Measurements from ENCODE around the gene OR56A3. TPM values are rescaled to one million over a fixed set of nuclear protein-coding genes. Genes with fewer than 3 reads are reported as not detected.

Gene OR56A3
- total RNA-seq, 1 experiment from 2014 or later, result not detected

DNA sequence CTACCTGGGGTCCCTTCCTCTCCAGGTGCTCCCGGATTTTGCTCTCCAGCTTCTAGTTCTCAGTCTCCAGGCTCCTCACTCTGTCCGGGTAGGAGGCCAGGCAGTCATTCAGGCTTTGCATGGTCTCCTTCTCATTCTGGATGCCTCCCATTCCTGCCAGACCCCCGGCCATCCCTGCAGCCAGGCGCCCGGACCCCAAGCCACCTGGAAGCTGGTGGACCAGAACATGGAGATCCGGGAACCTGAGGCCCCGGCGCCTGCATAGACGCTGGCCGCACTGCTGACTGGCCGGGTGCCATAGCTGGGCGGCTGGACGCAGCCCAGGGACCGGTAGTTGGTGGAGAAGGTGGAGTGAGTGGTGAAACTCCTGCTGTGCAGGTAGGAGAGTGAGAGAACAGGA is 52.7 kb downstream of the OR56A3 start:
- H3K79me2 ChIP-seq (ENCODE audit: insufficient read depth, low read length), result no peaks in the 10 kb centered on the region
- ATAC-seq (no peak), DNase-seq (ENCODE audit: low read depth, low spot score) (no peak)
- no peaks in the 10 kb centered on the region for H3K9me3 ChIP-seq (ENCODE audit: control insufficient read depth in 1 of 2, insufficient read depth in 1 of 2, low read depth in 1 of 2, low read length in 2 of 2)
- H2AFZ ChIP-seq (ENCODE audit: low read depth, low read length, poor library complexity, severe bottlenecking), result no peak overlapping the region
- H3K4me3 ChIP-seq (replicated peaks in 1 of 2; ENCODE audit: low read depth in 1 of 2, low read length in 2 of 2), result no peak overlapping the region
- no TSS peak for BruUV-seq (replicated peaks)
- intact Hi-C loops (cut with micrococcal nuclease), result no loop called here
- no peaks in the 10 kb centered on the region for H3K9me2 ChIP-seq (ENCODE audit: insufficient read depth)
- H3K27ac ChIP-seq (ENCODE audit: low read depth, low read length), result no peak overlapping the region
- peaks cover 48% of the 10 kb centered on the region for H3K27me3 ChIP-seq (ENCODE audit: insufficient read depth, low read length)
- CTCF ChIA-PET, result interaction anchor here (1.3 kb wide), 1 partner anchor 368 kb away, joined by 3 read pairs; no protein-coding TSS in a partner anchor
- H4K20me1 ChIP-seq (ENCODE audit: insufficient read depth), result no peaks in the 10 kb centered on the region
- no peaks in the 10 kb centered on the region for H3K36me3 ChIP-seq (ENCODE audit: control insufficient read depth in 1 of 2, insufficient read depth in 2 of 2, low read length in 2 of 2)
- no peak overlapping the region for H3K4me2 ChIP-seq (ENCODE audit: low read length)
- H3K4me1 ChIP-seq (ENCODE audit: control insufficient read depth in 1 of 2, insufficient read depth in 2 of 2, low read length in 2 of 2), result no peaks in the 10 kb centered on the region
- no peak for TF ChIP-seq EGR1 (IDR thresholded peaks at IDR 0.05; ENCODE audit: low read depth)
- no peak for TF ChIP-seq SP1 (IDR thresholded peaks at IDR 0.05; ENCODE audit: low read depth)
- no peak for TF ChIP-seq YY1 (IDR thresholded peaks at IDR 0.05; ENCODE audit: extremely low read depth, insufficient replicate concordance, low read depth, low read length)
- no peak for TF ChIP-seq FOSL1 (IDR thresholded peaks at IDR 0.05; ENCODE audit: low read depth)
- TF ChIP-seq RAD21 (IDR thresholded peaks at IDR 0.05; ENCODE audit: low read depth), result no peak
- no peak for TF ChIP-seq POLR2AphosphoS5 (IDR thresholded peaks at IDR 0.05; ENCODE audit: low read depth, low read length)
- no peak for TF ChIP-seq JUND (IDR thresholded peaks at IDR 0.05)
- TF ChIP-seq POLR2A (IDR thresholded peaks at IDR 0.05; ENCODE audit: borderline replicate concordance, extremely low read depth, insufficient read depth, insufficient read length), result no peak
- TF ChIP-seq, protein P1, sequence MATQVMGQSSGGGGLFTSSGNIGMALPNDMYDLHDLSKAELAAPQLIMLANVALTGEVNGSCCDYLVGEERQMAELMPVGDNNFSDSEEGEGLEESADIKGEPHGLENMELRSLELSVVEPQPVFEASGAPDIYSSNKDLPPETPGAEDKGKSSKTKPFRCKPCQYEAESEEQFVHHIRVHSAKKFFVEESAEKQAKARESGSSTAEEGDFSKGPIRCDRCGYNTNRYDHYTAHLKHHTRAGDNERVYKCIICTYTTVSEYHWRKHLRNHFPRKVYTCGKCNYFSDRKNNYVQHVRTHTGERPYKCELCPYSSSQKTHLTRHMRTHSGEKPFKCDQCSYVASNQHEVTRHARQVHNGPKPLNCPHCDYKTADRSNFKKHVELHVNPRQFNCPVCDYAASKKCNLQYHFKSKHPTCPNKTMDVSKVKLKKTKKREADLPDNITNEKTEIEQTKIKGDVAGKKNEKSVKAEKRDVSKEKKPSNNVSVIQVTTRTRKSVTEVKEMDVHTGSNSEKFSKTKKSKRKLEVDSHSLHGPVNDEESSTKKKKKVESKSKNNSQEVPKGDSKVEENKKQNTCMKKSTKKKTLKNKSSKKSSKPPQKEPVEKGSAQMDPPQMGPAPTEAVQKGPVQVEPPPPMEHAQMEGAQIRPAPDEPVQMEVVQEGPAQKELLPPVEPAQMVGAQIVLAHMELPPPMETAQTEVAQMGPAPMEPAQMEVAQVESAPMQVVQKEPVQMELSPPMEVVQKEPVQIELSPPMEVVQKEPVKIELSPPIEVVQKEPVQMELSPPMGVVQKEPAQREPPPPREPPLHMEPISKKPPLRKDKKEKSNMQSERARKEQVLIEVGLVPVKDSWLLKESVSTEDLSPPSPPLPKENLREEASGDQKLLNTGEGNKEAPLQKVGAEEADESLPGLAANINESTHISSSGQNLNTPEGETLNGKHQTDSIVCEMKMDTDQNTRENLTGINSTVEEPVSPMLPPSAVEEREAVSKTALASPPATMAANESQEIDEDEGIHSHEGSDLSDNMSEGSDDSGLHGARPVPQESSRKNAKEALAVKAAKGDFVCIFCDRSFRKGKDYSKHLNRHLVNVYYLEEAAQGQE (IDR thresholded peaks at IDR 0.05; ENCODE audit: low read depth), result no peak
- RAD21 ChIA-PET (ENCODE audit: low non-redundant PET in 1 of 2, low total read pairs in 2 of 2, uncharacterized antibody in 2 of 2, unreplicated experiment in 2 of 2), result no interaction called here
- H3K9ac ChIP-seq (ENCODE audit: low read length), result no peak overlapping the region
- POLR2A ChIA-PET, result no interaction called here

Other genes starting within 250 kb of the OR56A3 start
- gene OR56B1, start 205.8 kb upstream of the OR56A3 start, total RNA-seq (2021; ENCODE audit: unreplicated experiment), result not detected
- not detected for gene OR52N4, start 188.0 kb upstream of the OR56A3 start, total RNA-seq (2021; ENCODE audit: unreplicated experiment)
- gene OR52N5, start 158.9 kb upstream of the OR56A3 start, total RNA-seq (2021; ENCODE audit: unreplicated experiment), result not detected
- not detected for gene OR52N1, start 151.0 kb upstream of the OR56A3 start, total RNA-seq (2021; ENCODE audit: unreplicated experiment)
- gene OR52N2, start 133.3 kb upstream of the OR56A3 start, total RNA-seq (2021; ENCODE audit: unreplicated experiment), result not detected
- gene OR52E6, start 100.4 kb upstream of the OR56A3 start, total RNA-seq (2021; ENCODE audit: unreplicated experiment), result not detected
- gene OR52E8, start 84.6 kb upstream of the OR56A3 start, total RNA-seq (2021; ENCODE audit: unreplicated experiment), result not detected
- not detected for gene OR52E4, start 61.6 kb upstream of the OR56A3 start, total RNA-seq (2021; ENCODE audit: unreplicated experiment)
- gene OR52E5, start 49.0 kb upstream of the OR56A3 start, total RNA-seq (2021; ENCODE audit: unreplicated experiment), result not detected
- not detected for gene OR56A5, start 26.2 kb downstream of the OR56A3 start, total RNA-seq (2021; ENCODE audit: unreplicated experiment)
- not detected for gene OR52L1, start 44.7 kb downstream of the OR56A3 start, total RNA-seq (2021; ENCODE audit: unreplicated experiment)
- not detected for gene OR56A4, start 64.7 kb downstream of the OR56A3 start, total RNA-seq (2021; ENCODE audit: unreplicated experiment)
- not detected for gene OR56A1, start 88.5 kb downstream of the OR56A3 start, total RNA-seq (2021; ENCODE audit: unreplicated experiment)
- not detected for gene OR56B4, start 165.4 kb downstream of the OR56A3 start, total RNA-seq (2021; ENCODE audit: unreplicated experiment)
- gene OR52B2, start 228.1 kb downstream of the OR56A3 start, total RNA-seq (2021; ENCODE audit: unreplicated experiment), result not detected